ENCODE measurements around the gene TCF25. TPM values are rescaled to one million over a fixed set of nuclear protein-coding genes. Genes with fewer than 3 reads are reported as not detected.

TCF25 gene
- total and polyA plus RNA-seq, 8 donors, result 147 to 189 (median 160) TPM

- intact Hi-C loops (cut with DNase I), result no loop called here
- H3K4me3 ChIP-seq, result no peak overlapping the region
- no peak overlapping the region for H3K27ac ChIP-seq
- peak; percentile 3 for ATAC-seq
- H3K36me3 ChIP-seq, result peaks cover 0 to 62% of the 10 kb centered on the region in 2 donors
- no peaks in the 10 kb centered on the region for H3K27me3 ChIP-seq
- no peaks in the 10 kb centered on the region for H3K9me3 ChIP-seq
- peak in 1 of 4 donors; percentile 75 for DNase-seq
- no peak for TF ChIP-seq CTCF (IDR thresholded peaks at IDR 0.05)
- peaks cover 0 to 7% of the 10 kb centered on the region in 2 donors for H3K4me1 ChIP-seq
These were observed 37.4 kb downstream of the TCF25 start for GRCh38 chr16:89910717-89911354.

- Histone ChIP-seq H3K27ac (no peak overlapping the region), H3K9me3 (no peaks in the 10 kb centered on the region), H3K4me3 (no peak overlapping the region), H3K4me1 (peaks cover 0 to 7% of the 10 kb centered on the region in 2 donors), H3K36me3 (peaks cover 0 to 57% of the 10 kb centered on the region in 2 donors), H3K27me3 (no peaks in the 10 kb centered on the region)
- DNase-seq (peak in 1 of 4 donors; percentile 59), ATAC-seq (no peak)
- intact Hi-C loops (cut with DNase I), result no loop called here
- TF ChIP-seq CTCF (IDR thresholded peaks at IDR 0.05), result no peak
These were observed 38.0 kb downstream of the TCF25 start for GRCh38 chr16:89911375-89911774.

GRCh38 chr16:89912143-89912542 lies 38.8 kb downstream of the TCF25 start:
- ATAC-seq (no peak), DNase-seq (no peak)
- no peaks in the 10 kb centered on the region for H3K9me3 ChIP-seq
- no peak overlapping the region for H3K27ac ChIP-seq
- intact Hi-C loops (cut with DNase I), result no loop called here
- H3K36me3 ChIP-seq, result peaks cover 0 to 49% of the 10 kb centered on the region in 2 donors
- H3K4me1 ChIP-seq, result peaks cover 0 to 7% of the 10 kb centered on the region in 2 donors
- H3K4me3 ChIP-seq, result no peak overlapping the region
- H3K27me3 ChIP-seq, result no peaks in the 10 kb centered on the region
- no peak for TF ChIP-seq CTCF (IDR thresholded peaks at IDR 0.05)

- ATAC-seq, result no peak
- H3K9me3 ChIP-seq, result no peaks in the 10 kb centered on the region
These were observed 39.2 kb downstream of the TCF25 start for GRCh38 chr16:89912627-89913026.

More at GRCh38 chr16:89912627-89913026, 39.2 kb downstream of the TCF25 start:
- Histone ChIP-seq H3K36me3 (peaks cover 0 to 49% of the 10 kb centered on the region in 2 donors), H3K27me3 (peaks cover 0 to under 1% of the 10 kb centered on the region in 2 donors), H3K27ac (no peak overlapping the region), H3K4me1 (peaks cover under 1 to 10% of the 10 kb centered on the region in 2 donors), H3K4me3 (no peak overlapping the region)
- TF ChIP-seq CTCF (IDR thresholded peaks at IDR 0.05), result no peak
- intact Hi-C loops (cut with DNase I), result no loop called here
- no peak for DNase-seq
